Mesenchymal stem cell (in vitro differentiated cells and primary cell): Measurements from ENCODE around the gene FAM163B.

ENCODE experiments used
- DNase-seq: peaks from one replicate; pipeline ENCODE4 v3.0.0-alpha.2; 2013
- H2AFZ ChIP-seq: one replicate; pipeline ENCODE4 v1.6.1; 2013; ENCODE audit warnings: low read depth, mild to moderate bottlenecking, control low read depth, inconsistent platforms, low read length, moderate library complexity
- H2AK5ac ChIP-seq: 2 replicates; pipeline ENCODE4 v1.6.1; 2013; ENCODE audit warnings: low read length, moderate library complexity, mild to moderate bottlenecking, inconsistent platforms; ENCODE audit not compliant: severe bottlenecking
- H2BK120ac ChIP-seq: one replicate; pipeline ENCODE4 v1.6.1; 2013; ENCODE audit warnings: low read depth, mild to moderate bottlenecking, inconsistent platforms, low read length, moderate library complexity
- H2BK12ac ChIP-seq, 2 experiments: one replicate each; pipeline ENCODE4 v1.6.1; 2013; ENCODE audit warnings: inconsistent platforms in 2 of 2, low read length in 2 of 2, mild to moderate bottlenecking in 2 of 2, moderate library complexity in 2 of 2, control low read depth in 1 of 2
- H2BK15ac ChIP-seq: one replicate; pipeline ENCODE4 v1.6.1; 2013; ENCODE audit warnings: mild to moderate bottlenecking, low read depth, inconsistent platforms; ENCODE audit not compliant: poor library complexity, severe bottlenecking
- H2BK5ac ChIP-seq: 2 replicates; pipeline ENCODE4 v1.6.1; 2013; ENCODE audit warnings: low read depth, mild to moderate bottlenecking, low read length, control low read depth, inconsistent platforms; ENCODE audit not compliant: poor library complexity, severe bottlenecking
- H3K14ac ChIP-seq, 2 experiments: one replicate each; pipeline ENCODE4 v1.6.1; 2013; ENCODE audit warnings: inconsistent platforms in 2 of 2, low read length in 2 of 2, control low read depth in 1 of 2, mild to moderate bottlenecking in 1 of 2, moderate library complexity in 1 of 2
- H3K18ac ChIP-seq, 2 experiments: one replicate each; pipeline ENCODE4 v1.6.1; 2013; ENCODE audit warnings: inconsistent platforms in 2 of 2, low read length in 2 of 2, control low read depth in 1 of 2, low read depth in 1 of 2, mild to moderate bottlenecking in 1 of 2
- H3K23ac ChIP-seq, 2 experiments: one replicate each; pipeline ENCODE4 v1.6.1; 2013; ENCODE audit warnings: inconsistent platforms in 2 of 2, low read length in 2 of 2, mild to moderate bottlenecking in 2 of 2, moderate library complexity in 2 of 2, control low read depth in 1 of 2
- H3K27ac ChIP-seq: 2 replicates; pipeline ENCODE4 v1.5.1; 2013; ENCODE audit warnings: mild to moderate bottlenecking, moderate library complexity, low read length, control low read depth, inconsistent platforms; ENCODE audit not compliant: poor library complexity, severe bottlenecking
- H3K27me3 ChIP-seq, 2 experiments: 2 replicates each; pipeline versions ENCODE4 v1.6.1 to v1.7.0; 2013; ENCODE audit warnings: low read length in 2 of 2, mild to moderate bottlenecking in 2 of 2, moderate library complexity in 2 of 2, control low read depth in 1 of 2, inconsistent platforms in 1 of 2; ENCODE audit not compliant: control insufficient read depth in 1 of 2, insufficient read depth in 1 of 2
- H3K36me3 ChIP-seq, 2 experiments: 2 replicates each; pipeline versions ENCODE4 v1.6.1 to v1.7.0; 2013; ENCODE audit warnings: low read length in 2 of 2, control low read depth in 1 of 2, inconsistent platforms in 1 of 2, low read depth in 1 of 2, mild to moderate bottlenecking in 1 of 2; ENCODE audit not compliant: insufficient read depth in 2 of 2, control insufficient read depth in 1 of 2
- H3K4ac ChIP-seq, 2 experiments: one replicate each; pipeline ENCODE4 v1.6.1; 2013; ENCODE audit warnings: inconsistent platforms in 2 of 2, low read length in 2 of 2, mild to moderate bottlenecking in 2 of 2, moderate library complexity in 2 of 2, control low read depth in 1 of 2, low read depth in 1 of 2
- H3K4me1 ChIP-seq: 2 replicates; pipeline ENCODE4 v1.6.1; 2013; ENCODE audit warnings: low read depth, low read length, control low read depth; ENCODE audit not compliant: control insufficient read depth, insufficient read depth
- H3K4me2 ChIP-seq: 2 replicates; pipeline ENCODE4 v1.6.1; 2013; ENCODE audit warnings: low read length, mild to moderate bottlenecking, inconsistent platforms; ENCODE audit not compliant: poor library complexity, severe bottlenecking
- H3K4me3 ChIP-seq, 2 experiments: 2 replicates each; pipeline versions ENCODE4 v1.5.1 to v1.7.0; 2013; ENCODE audit warnings: low read length in 2 of 2, mild to moderate bottlenecking in 2 of 2, control low read depth in 1 of 2, low read depth in 1 of 2; ENCODE audit not compliant: insufficient read depth in 1 of 2
- H3K79me1 ChIP-seq: replicated peaks from 2 replicates; pipeline ENCODE4 v1.6.1; 2013; ENCODE audit warnings: mild to moderate bottlenecking, control low read depth, low read length, inconsistent platforms; ENCODE audit not compliant: poor library complexity, severe bottlenecking
- H3K9ac ChIP-seq: 2 replicates; pipeline ENCODE4 v1.7.0; 2013; ENCODE audit warnings: mild to moderate bottlenecking, low read length, moderate library complexity
- H3K9me3 ChIP-seq: 2 replicates; pipeline ENCODE4 v1.7.0; 2013; ENCODE audit warnings: mild to moderate bottlenecking, low read length; ENCODE audit not compliant: control insufficient read depth
- H4K8ac ChIP-seq: one replicate; pipeline ENCODE4 v1.6.1; 2013; ENCODE audit warnings: inconsistent platforms, mild to moderate bottlenecking, low read length, moderate library complexity
- H4K91ac ChIP-seq: one replicate; pipeline ENCODE4 v1.6.1; 2013; ENCODE audit warnings: mild to moderate bottlenecking, low read length, inconsistent platforms
- WGBS: methylation state at CpG from one replicate; pipeline ENCODE4 v1.1.7; 2013; ENCODE audit warnings: mixed read lengths; 5-methylcytosine and 5-hydroxymethylcytosine counted together

The FAM163B gene

GRCh38 chr9:133568186-133568585 is 41.0 kb downstream of the FAM163B start:
- no peaks in the 10 kb centered on the region for H3K79me1 ChIP-seq
- no peaks in the 10 kb centered on the region for H3K36me3 ChIP-seq
- no peak overlapping the region for H2BK12ac ChIP-seq
- no peak for DNase-seq
- H2BK15ac ChIP-seq: no peak overlapping the region
- peak overlapping the region; percentile 40 for H4K91ac ChIP-seq
- H2AFZ ChIP-seq: no peak overlapping the region
- H3K4me3 ChIP-seq: peak overlapping the region in 1 of 2 experiments; percentile 1
- H3K4ac ChIP-seq: no peak overlapping the region
- no peak overlapping the region for H3K18ac ChIP-seq
- no peak overlapping the region for H3K9ac ChIP-seq
- H2AK5ac ChIP-seq: no peak overlapping the region
- no peak overlapping the region for H2BK120ac ChIP-seq
- 91% methylated on average over 28 of the region's 33 CpGs for WGBS
- H3K4me1 ChIP-seq: peaks cover 1% of the 10 kb centered on the region
- no peak overlapping the region for H3K4me2 ChIP-seq
- no peak overlapping the region for H3K27ac ChIP-seq
- H3K14ac ChIP-seq: no peak overlapping the region
- H2BK5ac ChIP-seq: no peak overlapping the region
- H3K27me3 ChIP-seq: peaks cover 39 to 46% of the 10 kb centered on the region in 2 experiments
- H4K8ac ChIP-seq: no peak overlapping the region
- H3K23ac ChIP-seq: no peak overlapping the region
- H3K9me3 ChIP-seq: no peaks in the 10 kb centered on the region

GRCh38 chr9:133566817-133567216 is 42.4 kb downstream of the FAM163B start:
- H3K36me3 ChIP-seq: no peaks in the 10 kb centered on the region
- 90% methylated on average over 17 of the region's 17 CpGs for WGBS
- no peak overlapping the region for H2AFZ ChIP-seq
- H3K14ac ChIP-seq: no peak overlapping the region
- H4K91ac ChIP-seq: no peak overlapping the region
- no peaks in the 10 kb centered on the region for H3K9me3 ChIP-seq
- H3K4me1 ChIP-seq: peaks cover 1% of the 10 kb centered on the region
- H3K27me3 ChIP-seq: peaks cover 31 to 44% of the 10 kb centered on the region in 2 experiments
- no peak overlapping the region for H2BK15ac ChIP-seq
- H3K4ac ChIP-seq: no peak overlapping the region
- no peak overlapping the region for H3K18ac ChIP-seq
- H3K9ac ChIP-seq: no peak overlapping the region
- no peak overlapping the region for H2BK120ac ChIP-seq
- H3K79me1 ChIP-seq: no peaks in the 10 kb centered on the region
- no peak overlapping the region for H3K27ac ChIP-seq
- H2BK5ac ChIP-seq: no peak overlapping the region
- H3K4me2 ChIP-seq: no peak overlapping the region
- no peak overlapping the region for H2BK12ac ChIP-seq
- no peak overlapping the region for H3K4me3 ChIP-seq
- no peak for DNase-seq
- H3K23ac ChIP-seq: no peak overlapping the region
- H4K8ac ChIP-seq: no peak overlapping the region
- no peak overlapping the region for H2AK5ac ChIP-seq

- Histone ChIP-seq H3K4me3 (no peak overlapping the region), H3K9ac (no peak overlapping the region), H3K4me1 (peaks cover 1% of the 10 kb centered on the region)
These were observed 42.8 kb downstream of the FAM163B start for GRCh38 chr9:133566382-133566781.

GRCh38 chr9:133564451-133565116 is 44.6 kb downstream of the FAM163B start:
- 91% methylated on average over 11 of the region's 11 CpGs for WGBS

More at GRCh38 chr9:133566382-133566781, 42.8 kb downstream of the FAM163B start:
- Histone ChIP-seq H3K23ac (no peak overlapping the region), H3K9me3 (no peaks in the 10 kb centered on the region), H2AK5ac (no peak overlapping the region), H4K91ac (no peak overlapping the region), H3K27ac (no peak overlapping the region), H3K4me2 (no peak overlapping the region), H3K18ac (no peak overlapping the region), H2BK15ac (no peak overlapping the region), H2BK120ac (no peak overlapping the region), H2BK12ac (no peak overlapping the region), H3K36me3 (no peaks in the 10 kb centered on the region), H3K4ac (no peak overlapping the region), H4K8ac (no peak overlapping the region), H3K14ac (no peak overlapping the region), H3K79me1 (no peaks in the 10 kb centered on the region), H2BK5ac (no peak overlapping the region), H3K27me3 (peaks cover 26 to 44% of the 10 kb centered on the region in 2 experiments), H2AFZ (no peak overlapping the region)
- WGBS: 87% methylated on average over 14 of the region's 14 CpGs
- DNase-seq: no peak

More at GRCh38 chr9:133564451-133565116, 44.6 kb downstream of the FAM163B start:
- H3K27ac ChIP-seq: no peak overlapping the region
- H3K4me1 ChIP-seq: peaks cover 1% of the 10 kb centered on the region
- no peak overlapping the region for H3K23ac ChIP-seq
- no peak overlapping the region for H3K4me3 ChIP-seq
- no peaks in the 10 kb centered on the region for H3K79me1 ChIP-seq
- no peak overlapping the region for H3K4ac ChIP-seq
- no peak overlapping the region for H2BK15ac ChIP-seq
- H3K4me2 ChIP-seq: no peak overlapping the region
- no peak overlapping the region for H2BK120ac ChIP-seq
- peaks cover 15 to 27% of the 10 kb centered on the region in 2 experiments for H3K27me3 ChIP-seq
- no peak overlapping the region for H4K91ac ChIP-seq
- H3K9ac ChIP-seq: peak overlapping the region; percentile 56
- no peak overlapping the region for H2AFZ ChIP-seq
- H3K14ac ChIP-seq: no peak overlapping the region
- no peak overlapping the region for H4K8ac ChIP-seq
- H3K9me3 ChIP-seq: no peaks in the 10 kb centered on the region
- DNase-seq: peak; percentile 20
- no peak overlapping the region for H2BK5ac ChIP-seq
- no peak overlapping the region for H3K18ac ChIP-seq
- H3K36me3 ChIP-seq: no peaks in the 10 kb centered on the region
- no peak overlapping the region for H2AK5ac ChIP-seq
- H2BK12ac ChIP-seq: no peak overlapping the region
